H1 (cell line): ENCODE results near the gene LHPP. TPM values are rescaled to one million over a fixed set of nuclear protein-coding genes. Genes with fewer than 3 reads are reported as not detected.

Experiments
- CTCF ChIA-PET: fragments of 300-600 bp; sonication (Branson Sonifier 250); formaldehyde crosslinking; loops from one replicate; lab custom pipeline; 2021; ENCODE audit not compliant: partially characterized antibody; lab: Charles Lee
- POLR2A ChIA-PET: fragments of 300-600 bp; sonication (Branson Sonifier 250); formaldehyde crosslinking; loops from one replicate; lab custom pipeline; 2021; ENCODE audit warnings: inconsistent platforms; ENCODE audit not compliant: partially characterized antibody; lab: Charles Lee
- DNase-seq, 2 experiments: peaks; one replicate each; pipeline versions ENCODE4 v3.0.0 to v3.0.0-alpha.2; 2010 to 2022; ENCODE audit warnings: low spot score in 2 of 2, low read depth in 1 of 2, mixed read lengths in 1 of 2
- FAIRE-seq: peaks from 2 replicates; lab custom pipeline; 2011; peaks lifted over from hg19 to GRCh38; lab: Jason Lieb, UNC
- H2AFZ ChIP-seq: 2 replicates; pipeline ENCODE4 v1.8.1; 2012; ENCODE audit warnings: low read length, inconsistent platforms
- H2AK5ac ChIP-seq: 2 replicates; pipeline ENCODE4 v1.6.1; 2013; ENCODE audit warnings: low read depth, low read length
- H2BK120ac ChIP-seq: replicated peaks from 2 replicates; pipeline ENCODE3; 2013; ENCODE audit warnings: low read depth, low read length, inconsistent platforms
- H2BK12ac ChIP-seq: 2 replicates; pipeline ENCODE4 v1.6.1; 2013; ENCODE audit warnings: low read depth, low read length
- H2BK15ac ChIP-seq: 2 replicates; pipeline ENCODE4 v1.6.1; 2013; ENCODE audit warnings: low read length
- H2BK20ac ChIP-seq: 2 replicates; pipeline ENCODE4 v1.6.1; 2013; ENCODE audit warnings: low read length
- H2BK5ac ChIP-seq: 2 replicates; pipeline ENCODE4 v1.6.1; 2013; ENCODE audit warnings: low read depth, low read length
- H3K14ac ChIP-seq: 2 replicates; pipeline ENCODE4 v1.6.1; 2013; ENCODE audit warnings: inconsistent platforms; ENCODE audit not compliant: insufficient read length
- H3K18ac ChIP-seq: 2 replicates; pipeline ENCODE4 v1.6.1; 2013; ENCODE audit warnings: low read length; ENCODE audit errors: extremely low read depth
- H3K23ac ChIP-seq: 2 replicates; pipeline ENCODE4 v1.6.1; 2013; ENCODE audit warnings: inconsistent platforms; ENCODE audit not compliant: insufficient read length
- H3K23me2 ChIP-seq: 2 replicates; pipeline ENCODE4 v1.6.1; 2013; ENCODE audit warnings: low read depth, low read length
- H3K27ac ChIP-seq: 2 replicates; pipeline ENCODE4 v1.6.1; 2011; ENCODE audit warnings: low read depth, low read length, inconsistent platforms
- H3K27me3 ChIP-seq, 4 experiments: replicated peaks in 1 of 4; 1 replicate in 1 of 4; 2 replicates in 3 of 4; pipeline versions ENCODE4 v1.6.1 to v1.8.1; 2011 to 2013; ENCODE audit warnings: low read length in 3 of 4, mild to moderate bottlenecking in 3 of 4, inconsistent platforms in 2 of 4, mixed read lengths in 2 of 4, moderate library complexity in 1 of 4; ENCODE audit not compliant: control insufficient read depth in 3 of 4, insufficient read depth in 3 of 4; ENCODE audit errors: extremely low read depth in 1 of 4
- H3K36me3 ChIP-seq, 4 experiments: 2 replicates each; pipeline versions ENCODE4 v1.6.1 to v1.8.1; 2011 to 2013; ENCODE audit warnings: mild to moderate bottlenecking in 4 of 4, low read length in 3 of 4, moderate library complexity in 2 of 4, control low read depth in 1 of 4, inconsistent platforms in 1 of 4; ENCODE audit not compliant: insufficient read depth in 4 of 4, control insufficient read depth in 2 of 4
- H3K4ac ChIP-seq: replicated peaks from 2 replicates; pipeline ENCODE3; 2013; ENCODE audit warnings: low read length, low read depth, mixed read lengths, inconsistent platforms; ENCODE audit not compliant: insufficient read length
- H3K4me1 ChIP-seq, 4 experiments: replicated peaks in 1 of 4; 1 replicate in 1 of 4; 2 replicates in 3 of 4; pipeline versions ENCODE4 v1.6.1 to v1.8.1; 2011 to 2013; ENCODE audit warnings: low read length in 3 of 4, inconsistent platforms in 2 of 4, mixed read lengths in 1 of 4; ENCODE audit not compliant: insufficient read depth in 4 of 4, control insufficient read depth in 3 of 4
- H3K4me2 ChIP-seq, 2 experiments: 2 replicates each; pipeline versions ENCODE4 v1.6.1 to v1.8.1; 2011 to 2013; ENCODE audit warnings: low read depth in 2 of 2, low read length in 2 of 2, control low read depth in 1 of 2, inconsistent platforms in 1 of 2, mild to moderate bottlenecking in 1 of 2; ENCODE audit not compliant: insufficient read depth in 1 of 2
- H3K4me3 ChIP-seq, 4 experiments: fragments of 200-600, 300-600 bp in 1 of 4; sonication (generic), shearing (Covaris generic), sonication (Bioruptor Twin) in 1 of 4; 2 replicates each; pipeline versions ENCODE4 v1.5.1 to v1.8.1; 2011 to 2016; ENCODE audit warnings: low read length in 4 of 4, low read depth in 3 of 4, control low read depth in 2 of 4, inconsistent platforms in 2 of 4, mild to moderate bottlenecking in 2 of 4, mixed read lengths in 1 of 4, moderate library complexity in 1 of 4; ENCODE audit not compliant: insufficient read depth in 2 of 4; ENCODE audit errors: extremely low read depth in 1 of 4
- H3K56ac ChIP-seq: replicated peaks from 2 replicates; pipeline ENCODE3; 2013; ENCODE audit warnings: low read depth, mild to moderate bottlenecking, mixed read lengths, low read length, inconsistent platforms; ENCODE audit not compliant: insufficient read length
- H3K79me1 ChIP-seq: 2 replicates; pipeline ENCODE4 v1.6.1; 2013; ENCODE audit warnings: low read depth, low read length, control low read depth
- H3K79me2 ChIP-seq, 2 experiments: 2 replicates each; pipeline versions ENCODE4 v1.6.1 to v1.8.1; 2012 to 2013; ENCODE audit warnings: low read length in 2 of 2, mild to moderate bottlenecking in 2 of 2, inconsistent platforms in 1 of 2; ENCODE audit not compliant: insufficient read depth in 2 of 2, control insufficient read depth in 1 of 2
- H3K9ac ChIP-seq, 4 experiments: replicated peaks in 1 of 4; 1 replicate in 1 of 4; 2 replicates in 3 of 4; pipeline versions ENCODE4 v1.6.1 to v1.8.1; 2011 to 2013; ENCODE audit warnings: low read depth in 3 of 4, low read length in 3 of 4, control low read depth in 2 of 4, mild to moderate bottlenecking in 2 of 4, moderate library complexity in 2 of 4, inconsistent platforms in 1 of 4; ENCODE audit errors: extremely low read depth in 1 of 4
- H3K9me3 ChIP-seq, 2 experiments: 2 replicates each; pipeline versions ENCODE4 v1.6.1 to v1.8.1; 2012 to 2013; ENCODE audit warnings: mild to moderate bottlenecking in 2 of 2, moderate library complexity in 2 of 2, control low read depth in 1 of 2, inconsistent platforms in 1 of 2, low read depth in 1 of 2, low read length in 1 of 2, mixed read lengths in 1 of 2; ENCODE audit not compliant: insufficient read depth in 2 of 2
- H4K20me1 ChIP-seq, 2 experiments: replicated peaks in 1 of 2; 2 replicates each; pipeline versions ENCODE3 to v1.8.1; 2011 to 2013; ENCODE audit warnings: inconsistent platforms in 2 of 2, low read length in 2 of 2, mild to moderate bottlenecking in 1 of 2; ENCODE audit not compliant: insufficient read depth in 2 of 2, control insufficient read depth in 1 of 2
- H4K5ac ChIP-seq: 2 replicates; pipeline ENCODE4 v1.6.1; 2013; ENCODE audit warnings: low read length, low read depth, mixed read lengths, inconsistent platforms; ENCODE audit not compliant: insufficient read length
- H4K8ac ChIP-seq: 2 replicates; pipeline ENCODE4 v1.8.0; 2013; ENCODE audit warnings: mild to moderate bottlenecking, moderate library complexity, low read length, inconsistent platforms; ENCODE audit not compliant: insufficient read depth; ENCODE audit errors: extremely low read depth
- H4K91ac ChIP-seq: replicated peaks from 2 replicates; pipeline ENCODE3; 2013; ENCODE audit warnings: low read length, mixed read lengths, inconsistent platforms; ENCODE audit not compliant: insufficient read length
- GTF2F1 ChIP-seq: IDR thresholded peaks from 2 replicates; pipeline ENCODE4 v1.6.1; 2012; ENCODE audit warnings: low read depth, low read length, improper control_type of control experiment, borderline replicate concordance
- KDM5A ChIP-seq: fragments of 200-600 bp; IDR thresholded peaks from 2 replicates; pipeline ENCODE4 v1.7.1; 2012; ENCODE audit warnings: mild to moderate bottlenecking, low read length, inconsistent platforms, mixed read lengths
- POLR2A ChIP-seq, 2 experiments: IDR thresholded peaks; 1 replicate in 1 of 2; 2 replicates in 1 of 2; pipeline ENCODE4 v1.6.1; 2011; ENCODE audit warnings: low read depth in 2 of 2, low read length in 2 of 2, mild to moderate bottlenecking in 2 of 2; ENCODE audit errors: control extremely low read depth in 1 of 2
- POLR2AphosphoS5 ChIP-seq: IDR thresholded peaks from 2 replicates; pipeline ENCODE4 v1.6.1; 2011; ENCODE audit warnings: low read depth, low read length
- RBBP5 ChIP-seq: IDR thresholded peaks from 2 replicates; pipeline ENCODE4 v1.7.1; 2012; ENCODE audit warnings: low read depth, mild to moderate bottlenecking, inconsistent platforms, low read length, moderate library complexity, borderline replicate concordance
- RXRA ChIP-seq: IDR thresholded peaks from 2 replicates; pipeline ENCODE4 v1.6.1; 2011; ENCODE audit warnings: low read depth, mild to moderate bottlenecking, low read length, moderate library complexity; ENCODE audit not compliant: insufficient read depth
- SIN3A ChIP-seq, 2 experiments: IDR thresholded peaks in 1 of 2; conservative IDR thresholded peaks in 1 of 2; 2 replicates each; pipeline ENCODE4 v1.6.1; 2011 to 2012; ENCODE audit warnings: low read length in 2 of 2, improper control_type of control experiment in 1 of 2, low read depth in 1 of 2, mild to moderate bottlenecking in 1 of 2
- SIRT6 ChIP-seq: IDR thresholded peaks from one replicate; pipeline ENCODE4 v1.7.1; 2012; ENCODE audit warnings: low read length, inconsistent platforms
- SP2 ChIP-seq: IDR thresholded peaks from 2 replicates; pipeline ENCODE4 v1.6.1; 2012; ENCODE audit warnings: mild to moderate bottlenecking, low read length, inconsistent platforms
- TEAD4 ChIP-seq: IDR thresholded peaks from 2 replicates; pipeline ENCODE4 v1.6.1; 2012; ENCODE audit warnings: low read depth, low read length, inconsistent platforms, mixed read lengths
- WGBS, 2 experiments: shearing (Covaris generic) in 1 of 2; methylation state at CpG; one replicate each; pipeline versions ENCODE4 v1.1.6 to v1.1.7; 2013 to 2015; ENCODE audit warnings: low lambda C conversion rate in 2 of 2, mixed read lengths in 2 of 2, inconsistent platforms in 1 of 2, low coverage in 1 of 2, missing lambda C conversion rate in 1 of 2; ENCODE audit not compliant: insufficient replicate concordance in 2 of 2, insufficient coverage in 1 of 2, insufficient read length in 1 of 2; ENCODE audit errors: extremely low coverage in 1 of 2, missing lambda C conversion rate in 1 of 2; 5-methylcytosine and 5-hydroxymethylcytosine counted together
- polyA plus RNA-seq, 7 experiments: library from polyadenylated mRNA; depleted of rRNA in 3 of 7; stranded (reverse) in 5 of 7; unstranded in 2 of 7; fragments of >200 nt in 5 of 7; fragments of 200-250 nt in 2 of 7; gene quantifications; 1 replicate in 5 of 7; 2 replicates in 1 of 7; 4 replicates in 1 of 7; pipeline versions ENCODE4 v1.2.1 to v1.2.3, GENCODE V29; 2011 to 2013; ENCODE audit warnings: missing spikeins in 2 of 7, mixed read lengths in 2 of 7
- total RNA-seq: library from RNA; stranded (reverse); fragmentation: NEBNext Ultra II Directional; extraction: Animal tissue kit (Norgen Biotek cat#: 25700); gene quantifications from 2 replicates; pipeline ENCODE4 v1.2.1, GENCODE V29; 2021

The LHPP gene
- total and polyA plus RNA-seq, 2 of the 8 experiments (the other 6 are each of a cell fraction or from before 2014, with no cell fraction given), result 26.0 to 45.0 TPM

- H4K91ac ChIP-seq, result no peak overlapping the region
- H3K23ac ChIP-seq, result no peak overlapping the region
- H3K79me1 ChIP-seq, result no peaks in the 10 kb centered on the region
- H3K18ac ChIP-seq, result no peak overlapping the region
- H3K27me3 ChIP-seq, result no peaks in the 10 kb centered on the region; a peak in 1 of 7 replicates
- no peak overlapping the region for H2BK15ac ChIP-seq
- H3K14ac ChIP-seq, result no peak overlapping the region
- H3K4ac ChIP-seq, result no peak overlapping the region
- CTCF ChIA-PET, result interaction anchor here (0.6 to 1.1 kb wide), 4 partner anchors 11 to 211 kb away, joined by 3 to 4 read pairs (median 3); no protein-coding TSS in a partner anchor
- no peak overlapping the region for H3K4me3 ChIP-seq
- no peak overlapping the region for H2AFZ ChIP-seq
- H3K4me2 ChIP-seq, result no peak overlapping the region
- no peak overlapping the region for H4K8ac ChIP-seq
- H3K9ac ChIP-seq, result no peak overlapping the region
- H3K9me3 ChIP-seq, result no peaks in the 10 kb centered on the region
- H3K36me3 ChIP-seq, result no peaks in the 10 kb centered on the region
- no peak for TF ChIP-seq SIN3A (conservative IDR thresholded peaks at IDR 0.05 in 1 of 2, IDR thresholded peaks at IDR 0.05 in 1 of 2; ENCODE audit: low read depth in 1 of 2, low read length in 2 of 2)
- TF ChIP-seq RBBP5, result no peak
- no peak for TF ChIP-seq RXRA
- no peak for TF ChIP-seq GTF2F1
- TF ChIP-seq SIRT6, result no peak
- no peak for TF ChIP-seq SP2
- no peak for TF ChIP-seq TEAD4
- TF ChIP-seq POLR2AphosphoS5, result no peak
- TF ChIP-seq POLR2A (IDR thresholded peaks at IDR 0.05; ENCODE audit: control extremely low read depth in 1 of 2, low read depth in 2 of 2, low read length in 2 of 2), result no peak
- TF ChIP-seq KDM5A, result no peak
- H3K79me2 ChIP-seq, result no peaks in the 10 kb centered on the region
- peaks cover 6 to 21% (median 9%) of the 10 kb centered on the region in 4 experiments for H3K4me1 ChIP-seq
- H2BK5ac ChIP-seq, result no peak overlapping the region
- peaks cover 0 to 11% of the 10 kb centered on the region in 2 experiments for H4K20me1 ChIP-seq
- no peak overlapping the region for H4K5ac ChIP-seq
- FAIRE-seq (no peak), DNase-seq (no peak)
- H2AK5ac ChIP-seq, result no peak overlapping the region
- H2BK120ac ChIP-seq, result no peak overlapping the region
- 89% methylated on average over 5 of the region's 5 CpGs; no CpG with 5 or more reads in 1 of the 2 experiments for WGBS, 2 experiments
- H3K23me2 ChIP-seq, result no peaks in the 10 kb centered on the region
- POLR2A ChIA-PET, result no interaction called here
- H2BK12ac ChIP-seq, result no peak overlapping the region
- H2BK20ac ChIP-seq, result no peak overlapping the region
- H3K56ac ChIP-seq, result no peak overlapping the region
- H3K27ac ChIP-seq, result no peak overlapping the region
These were observed 168.9 kb downstream of the LHPP start for GRCh38 chr10:124630551-124630950.
